Bronchial epithelial cell (primary cell): ENCODE data around the gene SMAD7. TPM values are rescaled to one million over a fixed set of nuclear protein-coding genes. Genes with fewer than 3 reads are reported as not detected.

Experiments
- DNase-seq: peaks from one replicate; pipeline ENCODE4 v3.0.0-alpha.2; 2010; ENCODE audit warnings: low read depth
- FAIRE-seq: peaks from 2 replicates; lab custom pipeline; 2011; peaks lifted over from hg19 to GRCh38; lab: Jason Lieb, UNC
- H3K27me3 ChIP-seq: 2 replicates; pipeline ENCODE4 v1.5.1; 2011; ENCODE audit warnings: low read length; ENCODE audit not compliant: control insufficient read depth, insufficient read depth
- H3K36me3 ChIP-seq: 2 replicates; pipeline ENCODE4 v1.5.1; 2011; ENCODE audit warnings: low read length; ENCODE audit not compliant: control insufficient read depth, insufficient read depth
- H3K4me3 ChIP-seq: 2 replicates; pipeline ENCODE4 v1.5.1; 2011; ENCODE audit warnings: mild to moderate bottlenecking, low read depth, low read length, control low read depth
- total RNA-seq: library from RNA; depleted of rRNA; stranded (reverse); fragments of >200 nt; gene quantifications from 2 replicates; pipeline ENCODE4 v1.2.1, GENCODE V29; 2014
- TF ChIP-seq, protein P1 (sequence below): IDR thresholded peaks from 2 replicates; pipeline ENCODE4 v1.5.1; 2011; ENCODE audit warnings: mild to moderate bottlenecking, moderate library complexity, low read length, control low read depth, inconsistent platforms; ENCODE audit not compliant: insufficient read depth, severe bottlenecking

The SMAD7 gene
- total RNA-seq, 1 donor from 2014 or later = 19.2 TPM

DNA sequence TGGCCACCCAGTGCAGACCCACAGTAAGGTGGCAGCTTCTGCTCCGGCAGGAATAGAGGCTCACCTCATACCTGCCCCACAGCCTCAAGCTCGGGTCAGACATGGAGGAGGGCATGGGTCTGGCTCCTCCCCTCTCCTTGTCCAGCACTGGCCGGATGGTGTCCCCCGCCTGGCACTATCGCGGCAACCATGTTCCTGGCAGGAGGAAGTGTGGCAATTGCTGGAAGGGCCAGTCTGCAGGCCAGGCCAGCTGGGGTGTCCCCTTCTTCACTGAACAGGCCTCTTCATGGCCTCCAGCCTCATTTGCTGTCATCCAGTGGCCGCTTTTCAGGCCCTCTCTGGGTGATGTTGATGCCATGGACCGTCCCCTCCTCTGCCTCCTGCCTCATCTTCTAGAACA, 41.4 kb upstream of the SMAD7 start:
- TF ChIP-seq, protein P1, sequence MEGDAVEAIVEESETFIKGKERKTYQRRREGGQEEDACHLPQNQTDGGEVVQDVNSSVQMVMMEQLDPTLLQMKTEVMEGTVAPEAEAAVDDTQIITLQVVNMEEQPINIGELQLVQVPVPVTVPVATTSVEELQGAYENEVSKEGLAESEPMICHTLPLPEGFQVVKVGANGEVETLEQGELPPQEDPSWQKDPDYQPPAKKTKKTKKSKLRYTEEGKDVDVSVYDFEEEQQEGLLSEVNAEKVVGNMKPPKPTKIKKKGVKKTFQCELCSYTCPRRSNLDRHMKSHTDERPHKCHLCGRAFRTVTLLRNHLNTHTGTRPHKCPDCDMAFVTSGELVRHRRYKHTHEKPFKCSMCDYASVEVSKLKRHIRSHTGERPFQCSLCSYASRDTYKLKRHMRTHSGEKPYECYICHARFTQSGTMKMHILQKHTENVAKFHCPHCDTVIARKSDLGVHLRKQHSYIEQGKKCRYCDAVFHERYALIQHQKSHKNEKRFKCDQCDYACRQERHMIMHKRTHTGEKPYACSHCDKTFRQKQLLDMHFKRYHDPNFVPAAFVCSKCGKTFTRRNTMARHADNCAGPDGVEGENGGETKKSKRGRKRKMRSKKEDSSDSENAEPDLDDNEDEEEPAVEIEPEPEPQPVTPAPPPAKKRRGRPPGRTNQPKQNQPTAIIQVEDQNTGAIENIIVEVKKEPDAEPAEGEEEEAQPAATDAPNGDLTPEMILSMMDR = no peak
- H3K27me3 ChIP-seq = no peaks in the 10 kb centered on the region
- no peak for DNase-seq
- no peaks in the 10 kb centered on the region for H3K36me3 ChIP-seq
- FAIRE-seq = no peak
- H3K4me3 ChIP-seq = no peak overlapping the region

GRCh38 chr18:48991676-48992075, 40.9 kb upstream of the SMAD7 start:
- FAIRE-seq = no peak
- no peak for DNase-seq

DNA sequence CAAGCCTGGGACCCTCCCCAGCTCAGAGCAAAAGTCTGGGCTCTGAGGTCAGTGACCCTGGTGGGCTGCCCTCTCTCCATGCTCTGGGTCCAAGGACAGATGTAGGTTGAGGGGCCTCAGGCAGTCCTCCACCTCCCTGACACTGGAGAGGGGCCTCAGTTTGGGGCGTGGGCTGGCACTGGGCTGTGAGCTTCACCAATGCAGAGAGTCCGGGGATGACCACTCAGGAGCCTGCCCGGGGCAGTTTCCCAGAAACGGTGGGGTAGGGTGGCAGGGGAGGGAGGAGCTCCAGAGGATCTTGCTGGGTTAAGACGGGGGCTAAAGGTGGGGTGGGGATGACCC, 40.5 kb upstream of the SMAD7 start:
- Histone ChIP-seq H3K36me3 (no peaks in the 10 kb centered on the region), H3K27me3 (no peaks in the 10 kb centered on the region), H3K4me3 (no peak overlapping the region)
- TF ChIP-seq, protein P1 = no peak
- no peak for FAIRE-seq
- no peak for DNase-seq

More at GRCh38 chr18:48991676-48992075, 40.9 kb upstream of the SMAD7 start:
- Histone ChIP-seq H3K36me3 (no peaks in the 10 kb centered on the region), H3K4me3 (no peak overlapping the region), H3K27me3 (no peaks in the 10 kb centered on the region)
- TF ChIP-seq, protein P1 = no peak

DNA sequence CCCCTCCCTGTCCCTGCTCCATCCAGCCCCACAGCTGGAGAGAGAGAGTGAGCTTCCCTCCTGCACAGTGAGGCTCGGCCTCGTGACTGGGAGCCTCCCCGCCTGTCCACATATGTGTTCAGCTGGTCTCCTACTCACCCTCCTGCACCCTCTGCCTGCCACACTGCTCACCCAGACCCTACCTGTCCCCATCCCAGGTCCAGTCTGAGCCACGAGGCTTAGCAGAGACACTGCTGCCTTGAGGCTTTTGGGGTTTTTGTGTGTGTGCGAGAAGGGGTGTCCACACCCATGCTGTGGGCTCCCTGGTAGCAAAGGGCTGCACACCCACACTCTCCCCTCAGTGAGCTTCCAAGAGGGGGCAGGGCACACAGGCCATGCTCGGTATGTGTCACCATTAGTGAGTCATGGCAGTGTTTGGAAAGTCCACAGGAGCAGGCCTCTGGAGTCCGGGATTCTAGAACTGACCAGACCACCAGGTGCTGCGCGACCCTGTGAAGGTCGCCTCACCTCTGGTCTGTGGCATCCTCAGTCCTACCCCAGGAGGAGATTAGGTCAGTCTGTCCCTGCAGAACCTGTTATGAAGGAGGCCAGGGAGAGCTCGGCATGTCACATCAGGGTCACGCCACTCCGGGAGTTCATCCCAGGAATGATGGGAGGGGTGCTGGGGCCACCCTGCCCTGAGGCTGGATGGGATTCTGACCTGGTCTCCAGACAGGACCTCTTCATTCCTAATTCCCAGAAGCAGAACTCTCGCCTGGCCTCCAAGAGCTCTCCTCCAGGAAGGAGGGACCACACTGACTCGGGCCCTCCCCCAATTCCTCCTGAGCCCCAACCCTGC, 39.9 kb upstream of the SMAD7 start:
- DNase-seq (peak; percentile 80), FAIRE-seq (no peak)
- TF ChIP-seq, protein P1 = no peak
- no peak overlapping the region for H3K4me3 ChIP-seq
- no peaks in the 10 kb centered on the region for H3K36me3 ChIP-seq
- no peaks in the 10 kb centered on the region for H3K27me3 ChIP-seq

GRCh38 chr18:48989304-48990303, 38.8 kb upstream of the SMAD7 start:
- DNase-seq = no peak
- FAIRE-seq = no peak
- Histone ChIP-seq H3K27me3 (no peaks in the 10 kb centered on the region), H3K36me3 (no peaks in the 10 kb centered on the region), H3K4me3 (no peak overlapping the region)
- TF ChIP-seq, protein P1 = no peak
